NCI-H2029 treated with DMSO at 0.1 percent for 48 hours (cell line): ENCODE results near the gene AQP5.

Experiments
- DNase-seq: peaks from one replicate; lab custom pipeline; 2025; lab: John Stamatoyannopoulos, UW

The AQP5 gene

DNA sequence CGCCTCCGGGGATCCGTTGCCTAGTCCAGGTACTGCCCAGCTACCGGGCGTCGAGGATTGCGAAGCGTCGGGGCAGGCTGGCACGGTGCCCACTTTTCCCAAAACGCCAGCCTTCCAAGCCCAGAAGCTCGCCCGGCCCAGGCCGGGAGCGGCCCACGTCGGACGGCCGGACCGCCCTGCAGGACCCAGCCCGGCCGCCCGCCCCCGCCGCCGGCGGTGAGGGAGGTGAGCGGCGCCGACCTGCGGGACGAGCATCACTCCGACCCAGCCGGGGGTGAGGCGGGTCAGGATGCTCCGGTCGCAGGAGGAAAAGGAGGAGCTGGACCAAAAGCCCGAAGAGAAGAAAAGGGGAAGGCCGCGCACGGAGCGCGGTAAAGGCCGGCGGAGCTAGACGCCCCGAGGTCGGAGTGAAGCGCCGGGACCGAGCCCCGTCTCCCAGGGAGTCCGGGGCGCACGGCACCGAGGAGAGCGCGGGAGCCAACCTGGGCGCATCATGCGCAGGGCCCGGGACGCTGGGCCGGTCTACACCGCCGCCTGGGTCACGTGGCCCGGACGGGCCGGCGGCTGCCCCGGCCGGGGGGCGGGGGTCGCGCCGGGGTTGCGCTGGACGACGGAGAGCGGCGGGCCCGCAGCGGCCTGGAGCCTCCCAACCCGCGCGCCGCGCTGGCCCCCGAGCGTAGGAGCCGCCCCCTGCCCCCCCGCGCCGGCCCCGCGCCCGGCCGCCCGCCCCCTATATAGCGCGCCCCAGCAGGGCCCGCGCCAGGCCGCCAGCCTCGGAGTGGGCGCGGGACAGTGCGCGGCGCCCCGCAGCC is at the start of gene AQP5:
Gene AQP5 (plus strand): TSS at position 762 of the 812 bp plus-strand sequence. CDS start 146 bp downstream, outside the sequence.
- DNase-seq: no peak

DNA sequence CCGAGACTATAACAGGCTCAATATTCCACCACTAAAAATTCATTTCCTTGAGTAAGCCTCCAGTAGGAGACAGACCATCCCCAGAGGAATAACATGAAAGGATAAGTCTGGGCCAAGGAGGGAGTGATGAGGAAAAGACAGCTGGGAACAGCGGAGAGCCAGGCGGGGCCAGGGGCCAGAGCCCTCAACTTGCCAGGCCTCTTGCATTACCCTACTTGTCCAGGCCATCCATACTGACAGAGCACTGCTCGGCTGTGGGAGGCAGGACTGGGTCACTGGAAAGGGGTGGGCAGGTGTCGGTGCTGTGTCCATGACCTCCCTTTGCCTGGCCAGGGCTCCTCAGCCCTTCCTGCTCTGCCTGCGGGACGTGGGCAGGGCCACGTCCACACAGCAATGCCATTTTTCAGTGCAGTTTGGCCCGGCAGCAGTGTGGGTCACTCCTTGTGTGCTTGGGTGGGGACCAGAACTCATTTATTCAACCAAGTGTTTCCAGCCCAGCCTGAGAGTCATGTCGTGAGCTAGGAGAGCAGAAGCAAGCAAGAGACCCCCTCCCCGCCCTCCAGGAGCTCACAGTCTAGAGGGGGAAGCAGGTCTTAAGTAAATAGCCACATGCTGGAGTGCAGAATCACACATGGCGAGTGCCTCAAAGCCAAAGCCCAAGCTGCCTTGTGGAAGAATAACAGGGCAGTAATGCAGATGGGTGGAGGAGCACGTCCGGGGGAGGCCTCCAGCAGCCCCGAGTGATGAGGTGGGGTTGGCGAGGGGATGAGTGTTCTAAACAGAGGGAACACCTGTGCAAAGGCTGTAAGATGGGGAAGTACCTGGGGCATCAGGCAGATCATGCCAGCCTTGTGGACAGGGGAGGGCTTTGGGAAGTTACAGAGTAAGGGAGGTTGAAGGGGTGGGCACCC is 49.1 kb upstream of the AQP5 start:
- DNase-seq: no peak

GRCh38 chr12:49916129-49916919 is 45.3 kb upstream of the AQP5 start:
- no peak for DNase-seq

GRCh38 chr12:49917166-49917787 is 44.4 kb upstream of the AQP5 start:
- DNase-seq: no peak

- no peak for DNase-seq
Measured at GRCh38 chr12:49917788-49918173, 43.9 kb upstream of the AQP5 start.

- no peak for DNase-seq
Measured at GRCh38 chr12:49920241-49920914, 41.3 kb upstream of the AQP5 start.

DNA sequence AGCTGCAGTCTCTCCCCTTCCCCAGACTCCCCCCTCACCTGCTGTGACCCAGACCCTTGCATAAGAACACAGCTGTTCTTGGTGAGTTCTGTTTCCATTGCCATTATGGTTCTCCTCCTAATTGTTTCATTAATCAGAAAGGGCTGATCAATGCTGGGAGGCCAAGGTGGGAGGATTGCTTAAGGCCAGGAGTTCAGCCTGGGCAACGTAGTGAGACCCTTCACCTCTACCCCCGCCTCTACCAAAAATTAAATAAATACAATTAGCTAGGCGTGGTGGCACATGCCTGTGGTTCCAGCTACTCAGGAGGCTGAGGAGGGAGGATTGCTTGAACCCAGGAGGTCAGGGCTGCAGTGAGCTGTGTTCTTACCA is 40.8 kb upstream of the AQP5 start:
- no peak for DNase-seq

DNA sequence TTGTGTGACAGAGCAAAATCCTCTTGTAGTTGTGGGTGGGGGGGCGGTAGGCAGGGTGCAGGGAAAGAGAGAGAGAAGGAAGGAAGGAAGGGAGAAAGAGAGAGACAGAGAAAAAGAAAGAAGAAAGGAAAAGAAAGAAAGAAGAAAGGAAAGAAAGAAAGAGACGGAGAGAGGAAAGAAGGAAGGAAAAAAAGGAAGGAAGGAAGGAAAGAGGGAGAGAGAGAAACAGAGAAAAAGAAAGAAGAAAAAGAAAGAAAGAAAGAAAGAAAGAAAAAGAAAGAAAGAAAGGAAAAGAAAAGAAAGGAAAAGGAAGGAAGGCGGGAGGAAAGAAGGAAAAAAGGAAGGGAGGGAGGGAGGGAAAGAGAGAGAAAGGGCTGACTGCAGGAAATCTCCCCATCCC is 40.4 kb upstream of the AQP5 start:
- no peak for DNase-seq

GRCh38 chr12:49921936-49922335 is 39.7 kb upstream of the AQP5 start:
- DNase-seq: no peak

DNA sequence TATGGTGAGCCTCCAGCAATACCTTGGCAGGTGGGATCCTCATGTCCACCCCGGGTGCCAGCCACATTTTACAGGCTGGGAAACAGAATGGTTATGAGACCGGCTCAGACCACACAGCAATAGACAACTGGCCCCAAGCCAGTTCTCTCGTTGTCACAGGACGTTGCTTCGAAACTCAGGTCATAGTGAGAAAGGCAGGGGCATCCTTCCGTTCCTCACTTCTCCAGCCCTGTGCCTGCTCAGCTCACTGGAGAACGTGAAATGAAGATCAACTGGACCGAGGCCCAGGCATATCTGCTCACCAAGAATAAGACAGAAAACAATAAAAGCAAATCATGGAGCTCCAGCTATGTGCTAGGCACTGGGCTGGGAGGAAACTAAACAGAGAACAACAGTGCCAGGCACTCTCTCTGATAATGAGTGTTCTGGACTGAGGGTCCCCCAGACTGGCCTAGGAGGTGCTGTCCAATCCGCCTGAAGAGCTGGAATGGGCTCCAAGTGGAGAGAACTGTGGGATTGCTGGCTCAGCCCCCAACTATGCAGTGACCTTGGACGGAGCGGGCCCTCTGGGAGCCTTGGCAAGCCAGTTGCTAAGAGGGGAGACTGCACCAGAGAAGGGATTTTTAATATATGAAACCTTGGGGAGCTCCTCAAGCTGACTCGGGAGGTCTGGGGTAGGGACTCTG is 39.2 kb upstream of the AQP5 start:
- no peak for DNase-seq

DNA sequence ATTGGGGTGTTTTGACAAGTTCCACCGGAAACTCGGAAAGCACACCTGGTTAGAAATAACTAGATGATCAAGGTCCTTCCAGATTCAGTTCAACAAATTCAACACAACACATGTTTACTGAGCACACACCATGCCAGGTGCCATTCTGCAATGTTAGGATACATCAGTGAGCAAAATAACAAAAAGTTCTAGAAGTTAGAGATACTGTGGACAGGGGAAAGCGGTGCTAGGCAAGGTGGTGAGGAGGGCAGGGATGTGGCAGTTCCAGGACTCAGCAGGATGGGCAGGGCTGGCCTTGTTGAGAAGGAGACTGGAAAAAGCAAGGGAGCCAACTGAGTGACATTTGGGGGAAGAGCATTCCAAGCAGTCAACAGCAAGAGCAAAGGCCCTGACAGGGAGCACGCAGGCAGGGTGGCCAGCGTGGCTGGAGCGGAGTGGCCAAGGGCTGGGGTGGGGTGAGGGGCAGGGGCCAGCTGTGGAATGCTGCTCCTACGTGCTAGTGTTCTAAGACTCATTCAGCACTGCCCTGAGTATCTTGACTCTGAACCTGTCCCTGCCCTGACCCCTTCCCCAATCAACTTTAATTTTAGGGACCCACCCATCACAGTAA is 38.5 kb upstream of the AQP5 start:
- DNase-seq: no peak

- DNase-seq: no peak
Measured at GRCh38 chr12:49923880-49924556, 37.7 kb upstream of the AQP5 start.

DNA sequence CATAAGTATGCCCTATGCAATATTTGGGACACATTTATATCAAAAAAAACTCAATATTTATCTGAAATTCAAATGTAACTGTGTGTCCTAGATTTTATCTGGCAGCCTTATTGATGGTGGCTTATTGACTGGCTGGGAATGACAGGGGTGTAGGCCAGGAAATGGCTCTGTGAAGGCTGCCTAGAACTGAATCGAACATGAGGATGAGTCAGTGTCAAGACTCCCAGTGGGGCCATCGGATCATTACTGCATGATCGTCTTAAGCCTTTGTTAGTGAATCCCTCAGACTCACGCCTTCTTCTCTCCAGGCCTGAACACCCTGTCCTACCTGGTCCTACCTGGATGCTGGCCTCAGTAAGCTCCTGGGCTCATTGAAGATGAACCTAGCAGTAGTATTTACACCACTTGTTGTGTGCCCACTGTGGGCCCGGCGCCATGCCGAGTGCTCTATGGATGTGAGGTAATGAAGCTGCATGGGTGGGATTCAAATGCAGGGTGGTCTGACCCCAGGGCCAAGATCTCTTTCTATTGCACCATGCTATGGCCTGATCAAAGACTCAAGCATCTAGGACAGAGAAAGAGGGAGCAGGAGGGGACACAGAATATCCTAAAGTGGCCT is 36.9 kb upstream of the AQP5 start:
- DNase-seq: no peak

DNA sequence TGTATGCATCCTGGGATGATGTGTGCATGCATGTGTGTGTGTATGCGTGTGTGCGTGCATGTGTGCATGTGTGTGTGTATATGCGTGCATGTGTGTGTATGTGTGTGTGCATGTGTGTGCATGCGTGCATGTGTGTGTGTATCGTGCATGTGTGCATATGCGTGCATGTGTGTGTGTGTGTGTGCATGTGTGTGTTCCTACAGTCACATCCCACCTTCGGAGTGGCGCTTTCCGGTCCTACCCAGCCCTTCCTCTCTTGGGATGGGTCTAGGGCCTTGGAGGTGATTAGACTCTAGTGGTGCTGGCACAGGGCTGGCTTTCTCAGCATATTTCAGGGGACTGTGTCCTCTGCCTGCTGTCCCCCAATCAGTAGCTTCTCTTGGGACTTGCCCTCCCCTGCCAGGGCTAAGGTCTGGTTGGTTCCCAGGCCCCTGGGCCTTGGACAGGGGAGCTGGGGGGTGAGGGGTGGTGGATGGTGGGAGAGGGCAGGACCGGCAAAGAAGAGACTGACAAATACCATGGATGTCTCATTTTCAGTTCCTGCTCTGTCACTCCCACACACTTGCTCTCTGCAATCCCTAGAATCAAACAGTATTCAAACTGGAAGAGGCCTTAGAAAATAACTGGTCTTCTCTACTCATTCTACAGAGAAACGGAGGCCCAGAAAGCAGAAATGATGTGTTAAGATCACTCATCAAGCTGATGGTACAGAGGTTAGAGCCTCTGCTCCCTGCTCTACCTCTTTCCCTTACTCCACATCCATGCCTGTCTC is 36.1 kb upstream of the AQP5 start:
- no peak for DNase-seq

DNA sequence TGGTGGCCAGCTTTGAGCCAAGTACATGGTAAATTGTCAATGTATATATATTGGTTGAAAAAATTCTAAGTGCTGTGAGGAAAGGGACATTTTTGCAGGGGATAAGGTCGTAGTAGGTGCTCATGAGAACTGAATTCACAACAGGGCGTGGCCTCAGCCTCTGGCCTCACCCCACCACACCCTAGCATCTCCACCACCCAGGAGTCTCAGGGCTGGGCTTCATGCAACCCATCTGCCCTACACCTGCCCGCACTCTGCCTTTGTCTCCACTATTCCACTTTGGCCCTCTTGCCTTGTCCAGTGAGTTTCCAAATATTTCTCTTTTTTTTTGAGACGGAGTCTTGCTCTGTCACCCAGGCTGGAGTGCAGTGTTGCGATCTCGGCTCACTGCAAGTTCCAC is 33.2 kb upstream of the AQP5 start:
- no peak for DNase-seq

- DNase-seq: no peak
Measured at GRCh38 chr12:49929581-49929980, 32.1 kb upstream of the AQP5 start.

GRCh38 chr12:49930515-49931288 is 31.0 kb upstream of the AQP5 start:
- no peak for DNase-seq

- no peak for DNase-seq
Measured at GRCh38 chr12:49932023-49932422, 29.6 kb upstream of the AQP5 start.
